GM21367 (cell line): ENCODE data around the gene SKAP1.
"Not testable (repeated sequence)": the region's sequence is repeated elsewhere in the genome, so short reads cannot be mapped to it uniquely, and the experiment has no call there.

ENCODE experiments used
- ATAC-seq: cut with Tn5 transposase; IDR thresholded peaks from one replicate; pipeline ENCODE4 v1.9.1; 2021; ENCODE audit not compliant: unreplicated experiment

Gene SKAP1

GRCh38 chr17:48373883-48374282 lies 56.1 kb downstream of the SKAP1 start:
- ATAC-seq: no peak

DNA sequence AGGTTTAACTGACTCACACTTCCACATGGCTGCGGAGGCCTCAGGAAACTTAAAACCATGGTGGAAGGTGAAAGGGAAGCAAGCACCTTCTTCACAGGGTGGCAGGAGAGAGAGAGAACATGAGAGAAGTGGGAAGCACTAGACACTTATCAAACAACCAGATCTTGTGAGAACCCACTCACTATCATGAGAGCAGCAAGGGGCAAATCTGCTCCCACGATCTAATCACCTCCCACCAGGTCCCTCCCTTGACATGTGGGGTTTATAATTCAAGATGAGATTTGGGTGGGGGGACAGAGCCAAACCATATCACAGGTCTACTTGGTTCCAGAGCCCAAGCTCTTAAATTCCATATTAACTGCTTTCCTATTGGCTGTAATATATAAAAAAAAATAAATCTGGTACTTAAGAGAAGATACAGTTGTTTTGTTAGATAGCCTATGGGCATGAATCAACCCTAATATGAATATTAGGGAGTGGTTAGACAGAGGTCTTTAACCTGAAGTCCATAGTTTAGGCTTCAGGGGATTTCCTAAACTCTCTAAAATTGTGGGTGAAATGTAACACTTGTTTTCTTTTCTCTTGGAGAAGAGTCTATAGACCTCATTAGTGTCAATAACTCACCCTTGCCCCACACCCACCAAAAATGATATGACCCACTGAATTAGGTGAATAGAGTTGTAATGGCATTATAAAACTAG lies 56.7 kb downstream of the SKAP1 start:
- ATAC-seq: no peak

GRCh38 chr17:48368967-48369366 lies 61.0 kb downstream of the SKAP1 start:
- not testable (repeated sequence) for ATAC-seq

DNA sequence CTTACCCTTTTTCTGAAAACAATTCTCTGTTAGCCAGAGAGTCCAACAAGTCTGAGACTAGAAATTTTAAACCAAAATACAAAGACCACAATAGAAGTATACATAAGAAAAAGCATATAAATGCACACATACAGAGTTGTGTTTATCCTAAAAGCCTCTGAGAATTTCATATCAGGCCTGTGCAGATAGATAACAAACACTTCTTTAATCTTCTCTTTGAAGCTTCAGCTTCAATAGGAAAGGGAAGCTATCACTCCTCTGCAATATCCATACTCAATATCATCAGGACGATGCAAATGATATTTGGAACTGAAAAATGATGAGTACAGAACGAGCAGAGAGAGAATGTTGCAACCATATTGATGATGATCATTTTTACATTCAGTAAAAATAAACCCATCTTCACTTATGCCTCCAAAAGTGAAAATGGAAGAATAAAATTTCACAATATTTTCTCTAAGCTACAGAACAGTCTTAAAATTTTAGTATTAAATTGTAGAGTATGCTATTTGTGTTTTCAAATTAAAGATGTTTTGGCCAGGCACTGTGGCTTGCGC lies 61.6 kb downstream of the SKAP1 start:
- ATAC-seq: no peak

- no peak for ATAC-seq
Observed at GRCh38 chr17:48363161-48363560, 66.9 kb downstream of the SKAP1 start.

DNA sequence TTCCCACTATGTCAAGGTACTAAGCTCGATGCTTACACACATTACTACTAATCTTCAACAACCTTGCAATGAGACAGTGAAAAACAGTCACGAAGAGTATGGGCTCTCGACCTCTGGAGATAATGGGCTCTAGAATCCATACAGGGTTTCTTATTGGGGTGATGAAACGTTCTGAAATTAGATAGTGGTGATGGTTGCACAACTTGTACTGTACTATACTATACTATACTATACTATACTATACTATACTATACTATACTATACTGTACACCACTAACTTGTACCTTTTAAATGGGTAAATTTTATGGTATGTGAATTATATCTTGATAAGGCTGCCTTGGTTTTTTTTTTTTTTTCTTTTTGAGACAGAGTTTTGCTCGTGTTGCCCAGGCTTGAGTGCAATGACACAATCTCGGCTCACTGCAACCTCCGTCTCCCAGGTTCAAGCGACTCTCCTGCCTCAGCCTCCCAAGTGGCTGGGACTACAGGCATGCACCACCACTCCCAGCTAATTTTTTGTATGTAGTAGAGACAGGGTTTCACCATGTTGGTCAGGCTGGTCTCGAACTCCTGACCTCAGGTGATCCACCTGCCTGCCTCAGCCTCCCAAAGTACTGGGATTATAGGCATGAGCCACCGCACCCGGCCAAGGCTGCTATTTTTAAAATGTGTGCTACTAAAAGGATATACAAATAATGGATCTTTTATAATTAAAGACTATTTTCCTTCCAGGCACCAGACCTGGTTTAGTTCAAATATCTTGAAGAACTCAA lies 69.0 kb downstream of the SKAP1 start:
- ATAC-seq: not testable (repeated sequence)

DNA sequence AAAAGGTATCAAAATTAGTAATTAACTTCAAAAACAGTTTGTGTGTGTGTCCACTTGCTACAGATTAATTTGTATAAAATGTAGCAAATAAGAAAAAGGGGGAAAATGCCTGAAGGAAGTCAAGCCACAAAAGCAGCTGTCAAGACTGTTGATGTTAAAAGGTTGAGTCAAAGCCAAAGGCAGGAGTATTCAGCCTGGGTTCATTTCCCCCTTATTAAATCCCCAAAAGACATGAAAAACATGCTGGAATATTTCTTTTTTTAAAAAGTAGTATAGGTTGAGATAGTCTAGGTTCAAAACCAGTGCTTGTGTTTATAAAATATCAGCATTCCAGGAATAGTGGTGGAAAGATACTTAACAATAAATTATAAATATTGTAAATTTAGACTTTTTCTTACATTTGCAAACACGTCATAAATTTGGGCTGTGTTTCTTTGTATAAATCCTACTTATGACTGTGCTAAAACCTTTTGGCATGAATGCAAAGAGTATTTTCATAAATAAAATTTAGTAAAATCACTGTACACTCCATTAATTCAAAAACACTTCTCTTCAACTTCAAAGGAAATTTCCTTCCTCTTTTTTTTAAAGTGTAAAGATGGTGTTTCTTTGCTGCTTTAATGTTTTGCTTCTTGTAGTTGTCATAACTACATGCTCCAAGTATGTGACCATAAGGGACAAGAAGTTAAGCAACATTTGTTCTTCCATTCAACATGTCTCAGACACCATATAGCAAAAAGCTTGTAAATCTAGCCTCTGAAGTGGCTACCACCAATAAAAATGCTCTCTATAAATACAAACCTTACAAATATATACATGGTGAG lies 72.0 kb downstream of the SKAP1 start:
- ATAC-seq: no peak

- no peak for ATAC-seq
Observed at GRCh38 chr17:48356866-48357265, 73.1 kb downstream of the SKAP1 start.

GRCh38 chr17:48352630-48353029 lies 77.4 kb downstream of the SKAP1 start:
- no peak for ATAC-seq

DNA sequence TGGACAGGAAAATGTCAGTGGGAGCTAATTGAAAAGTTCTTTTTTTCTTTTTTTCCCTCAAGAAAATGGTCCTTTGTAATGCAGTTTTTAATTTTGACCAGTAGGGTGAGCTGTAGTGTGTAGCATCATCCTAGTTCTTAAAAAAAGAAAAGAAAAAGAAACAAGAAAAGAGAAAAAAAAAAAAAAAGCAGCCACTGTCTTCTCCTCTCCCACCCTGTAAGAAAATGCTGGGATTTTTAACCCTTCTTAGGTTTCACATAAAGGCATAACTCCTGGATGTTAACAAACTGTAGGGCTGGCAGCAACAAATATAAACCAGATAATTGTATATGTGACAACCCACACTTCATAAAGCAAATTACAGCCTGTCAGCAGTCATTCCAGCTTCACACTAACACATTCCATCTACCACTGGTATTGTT lies 78.1 kb downstream of the SKAP1 start:
- no peak for ATAC-seq

DNA sequence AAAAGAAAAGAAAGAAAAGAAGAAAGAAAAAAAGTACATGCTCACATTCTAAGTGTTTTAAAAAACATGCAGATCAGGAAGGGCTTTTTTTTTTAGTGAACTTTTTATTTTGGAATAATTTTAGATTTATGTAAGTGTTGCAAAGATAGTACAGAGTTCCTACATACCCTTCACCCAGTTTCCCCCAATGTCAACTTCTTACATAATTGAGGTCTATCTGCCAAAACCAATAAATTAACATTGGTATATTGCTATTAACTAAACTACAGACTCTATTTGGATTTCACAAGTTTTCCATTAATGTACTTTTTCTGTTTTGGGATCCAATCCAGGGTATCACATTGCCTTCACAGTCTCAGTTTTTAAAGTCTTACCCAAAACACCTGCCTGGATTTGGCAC lies 81.7 kb downstream of the SKAP1 start:
- no peak for ATAC-seq

GRCh38 chr17:48347177-48347576 lies 82.8 kb downstream of the SKAP1 start:
- ATAC-seq: no peak

DNA sequence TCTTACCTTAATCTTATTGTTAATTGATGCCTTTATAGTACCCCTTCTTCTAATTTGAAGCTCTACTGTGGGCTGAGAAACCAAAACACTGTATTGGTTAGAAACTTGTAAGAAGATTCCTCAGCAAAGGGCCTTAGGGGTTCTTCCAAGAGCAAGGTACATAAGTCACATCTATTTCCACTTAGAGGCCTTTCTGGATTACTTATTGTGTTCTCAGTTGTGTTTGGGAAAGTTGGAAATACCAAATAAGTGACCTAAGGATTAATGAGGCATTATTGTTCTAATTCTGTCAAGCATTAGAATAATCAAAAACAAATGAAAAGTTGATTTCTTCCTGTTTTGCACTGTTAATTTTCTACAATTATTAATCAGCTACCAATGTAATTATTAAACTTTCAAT lies 85.8 kb downstream of the SKAP1 start:
- ATAC-seq: no peak

DNA sequence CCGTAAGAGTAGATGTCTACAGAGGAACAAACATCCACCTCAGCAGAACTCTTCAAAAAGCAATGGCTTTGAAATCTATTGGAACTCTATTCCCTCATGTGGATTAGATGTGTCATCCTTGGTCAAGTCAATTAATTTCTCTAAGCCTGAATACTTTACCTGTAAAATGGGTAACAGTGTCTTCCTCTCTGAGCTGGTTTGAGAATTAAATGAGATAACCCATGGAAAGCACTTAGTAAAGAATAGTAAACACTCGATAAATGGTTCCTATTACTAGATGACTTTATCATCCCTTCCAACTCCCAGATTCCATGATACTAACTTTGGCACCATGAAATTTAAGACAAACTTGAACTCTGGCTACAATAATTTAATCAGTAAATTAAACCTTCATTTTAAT lies 89.1 kb downstream of the SKAP1 start:
- no peak for ATAC-seq

DNA sequence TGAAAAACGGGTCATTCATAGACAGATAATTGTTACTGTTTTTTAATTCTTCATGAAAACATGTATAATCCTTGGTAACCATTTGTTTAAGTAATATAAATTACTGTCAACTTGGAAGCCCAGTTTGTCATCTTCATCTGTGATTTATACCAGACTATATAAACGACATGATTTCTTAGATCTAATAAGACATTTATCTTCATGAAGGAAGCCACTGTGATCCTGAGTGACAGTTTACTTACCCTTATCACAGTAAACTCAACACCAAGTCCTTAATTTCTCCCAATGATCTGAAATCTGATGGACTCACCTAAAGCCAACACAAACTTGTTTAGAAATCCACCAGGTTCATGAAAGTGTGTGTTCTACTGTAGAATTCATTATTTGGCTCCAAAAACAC lies 91.3 kb downstream of the SKAP1 start:
- no peak for ATAC-seq

DNA sequence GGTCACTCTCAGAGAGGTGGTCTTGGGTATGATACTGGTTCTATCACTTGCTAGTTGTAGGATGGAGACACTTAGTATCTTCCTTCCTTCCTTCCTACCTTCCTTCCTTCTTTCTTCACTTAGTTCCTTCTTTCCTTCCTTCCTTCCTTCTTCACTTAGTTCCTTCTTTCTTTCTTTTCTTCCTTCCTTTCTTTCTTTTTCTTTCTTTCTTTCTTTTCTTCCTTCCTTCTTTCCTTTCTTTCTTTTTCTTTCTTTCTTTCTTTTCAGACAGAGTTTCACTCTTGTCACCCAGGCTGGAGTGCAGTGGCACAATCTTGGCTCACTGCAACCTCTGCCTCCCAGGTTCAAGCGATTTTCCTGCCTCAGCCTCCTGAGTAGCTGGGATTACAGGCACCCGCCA lies 92.1 kb downstream of the SKAP1 start:
- ATAC-seq: not testable (repeated sequence)

DNA sequence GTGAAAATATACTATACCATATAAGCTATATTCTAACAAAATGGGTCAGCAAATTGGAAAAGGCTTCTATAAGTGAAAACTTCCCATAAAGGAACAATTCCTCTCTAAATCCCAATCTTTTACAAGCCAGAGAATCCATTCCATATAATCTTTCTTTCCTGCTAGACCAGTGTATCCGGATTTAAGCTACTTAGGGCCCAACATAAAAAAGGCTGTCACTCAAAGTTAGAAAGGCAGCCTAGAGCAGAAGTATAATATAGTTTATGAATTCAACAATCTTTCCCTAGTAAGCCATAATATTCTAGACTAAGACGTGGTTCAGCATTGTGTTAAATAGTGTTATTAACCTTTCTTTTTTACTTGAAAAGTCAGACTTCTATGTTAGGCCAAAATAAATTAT lies 93.0 kb downstream of the SKAP1 start:
- ATAC-seq: no peak

DNA sequence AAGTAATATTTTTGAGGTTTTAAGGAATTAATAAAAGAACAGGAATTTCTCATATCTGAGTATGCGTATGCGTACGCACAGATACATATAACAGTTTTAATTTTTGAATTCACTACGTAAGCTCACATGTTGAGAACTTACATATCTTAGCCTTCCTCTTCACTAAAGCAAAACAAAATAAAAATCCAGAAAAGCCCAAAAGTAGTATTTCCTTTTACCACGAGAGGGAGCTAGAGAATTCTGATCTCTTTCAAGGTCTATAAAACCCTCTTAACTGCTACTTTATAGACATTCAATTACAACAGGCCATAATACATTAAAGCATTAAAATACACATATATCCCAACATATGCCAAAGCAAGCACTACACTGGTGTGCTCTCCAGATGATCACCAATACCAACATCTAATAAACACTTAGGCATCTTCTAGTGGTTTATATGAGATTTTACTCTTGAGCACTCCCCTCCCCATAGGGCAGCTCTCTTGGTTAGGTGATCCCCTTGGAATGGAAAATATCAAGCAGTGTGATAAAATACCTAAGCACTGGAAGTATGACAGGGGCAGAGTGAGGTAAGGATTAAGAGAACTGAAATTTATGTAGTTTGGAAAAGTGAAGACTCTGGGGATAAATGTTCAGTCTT lies 94.0 kb downstream of the SKAP1 start:
- no peak for ATAC-seq

DNA sequence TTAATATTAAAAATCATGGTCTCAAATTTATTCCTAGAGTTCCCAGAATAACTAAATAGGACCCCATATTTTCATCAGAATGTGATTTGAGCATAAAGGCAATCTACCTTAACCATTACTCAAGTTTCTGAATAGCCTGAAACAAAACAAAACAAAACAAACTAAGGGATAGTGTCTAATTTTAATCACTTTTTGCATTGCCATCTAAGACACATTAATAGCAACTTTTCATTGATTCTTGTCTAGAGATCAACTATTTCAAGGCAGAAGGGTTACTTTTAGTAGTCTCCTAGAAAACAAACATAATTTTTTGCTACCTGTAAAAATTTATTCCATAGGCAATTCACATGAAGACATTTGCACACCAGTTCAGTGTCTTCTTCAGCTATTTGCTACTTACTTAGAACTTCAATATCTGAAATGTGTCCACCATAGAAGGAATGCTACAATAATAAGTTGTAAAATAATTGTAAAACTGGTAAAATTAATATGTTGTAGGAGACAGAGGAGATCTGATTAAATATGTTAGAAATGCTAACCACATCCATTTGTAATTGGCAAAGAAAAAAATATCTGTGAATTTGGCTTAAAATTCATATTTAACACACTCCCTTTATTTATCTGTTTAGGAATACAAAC lies 94.7 kb downstream of the SKAP1 start:
- ATAC-seq: no peak

- no peak for ATAC-seq
Observed at GRCh38 chr17:48333034-48333530, 96.9 kb downstream of the SKAP1 start.
